ENCODE measurements around the gene POU4F1. TPM values are rescaled to one million over a fixed set of nuclear protein-coding genes. Genes with fewer than 3 reads are reported as not detected.

Gene POU4F1
- total RNA-seq, 2 donors from 2014 or later: 0.18 to 0.20 TPM

Other genes starting within 250 kb of the POU4F1 start
- gene OBI1, start 55.6 kb upstream of the POU4F1 start, total RNA-seq: 1 to 10 TPM; 2.5 to 4.5 TPM